Naive thymus-derived CD4-positive, alpha-beta T cell (primary cell): ENCODE results near the gene NR2C2AP. TPM values are rescaled to one million over a fixed set of nuclear protein-coding genes. Genes with fewer than 3 reads are reported as not detected.

Experiments
- ATAC-seq: fragments of 150-1000 bp; cut with Tn5 transposase; 2 replicates; pipeline ENCODE4 v1.10.0; 2021; ENCODE audit warnings: mild to moderate bottlenecking, moderate library complexity
- CTCF ChIA-PET: fragments of 350-600 bp; sonication (Branson Sonifier 250); formaldehyde crosslinking; loops from one replicate; lab custom pipeline; 2021; ENCODE audit warnings: antibody characterized with exemption; lab: Charles Lee
- POLR2A ChIA-PET: fragments of 350-600 bp; sonication (Branson Sonifier 250); formaldehyde crosslinking; loops from one replicate; lab custom pipeline; 2021; ENCODE audit warnings: antibody characterized with exemption, inconsistent platforms; lab: Charles Lee
- DNase-seq, 9 donors: peaks; one replicate each; pipeline versions ENCODE4 v3.0.0 to v3.0.0-alpha.2; 2020 to 2022; ENCODE audit warnings: mixed read lengths in 1 of 9
- H3K27ac ChIP-seq: one replicate; pipeline ENCODE4 v1.7.0; 2013; ENCODE audit warnings: mild to moderate bottlenecking, low read depth, low read length, moderate library complexity
- H3K27me3 ChIP-seq, 2 donors: one replicate each; pipeline ENCODE4 v1.7.0; 2013; ENCODE audit warnings: low read length in 2 of 2, mild to moderate bottlenecking in 2 of 2, moderate library complexity in 2 of 2; ENCODE audit not compliant: control insufficient read depth in 2 of 2, insufficient read depth in 2 of 2
- H3K36me3 ChIP-seq, 3 experiments: 1 replicate in 2 of 3; 2 replicates in 1 of 3; pipeline ENCODE4 v1.7.0; 2013; ENCODE audit warnings: low read length in 3 of 3, mild to moderate bottlenecking in 3 of 3, moderate library complexity in 1 of 3; ENCODE audit not compliant: insufficient read depth in 3 of 3, control insufficient read depth in 2 of 3
- H3K4me1 ChIP-seq, 2 donors: one replicate each; pipeline ENCODE4 v1.7.0; 2013; ENCODE audit warnings: low read length in 2 of 2, mild to moderate bottlenecking in 2 of 2, moderate library complexity in 1 of 2; ENCODE audit not compliant: control insufficient read depth in 2 of 2, insufficient read depth in 2 of 2
- H3K4me3 ChIP-seq: 2 replicates; pipeline ENCODE4 v1.7.0; 2013; ENCODE audit warnings: mild to moderate bottlenecking, low read length
- H3K9me3 ChIP-seq, 3 experiments: 1 replicate in 2 of 3; 2 replicates in 1 of 3; pipeline ENCODE4 v1.7.0; 2013; ENCODE audit warnings: low read length in 3 of 3; ENCODE audit not compliant: control insufficient read depth in 2 of 3
- H3K27ac Mint-ChIP-seq, 9 donors: one replicate each; pipeline ENCODE4 v1.8.0; 2020 to 2022; ENCODE audit warnings: mixed read lengths in 9 of 9, mild to moderate bottlenecking in 8 of 9, moderate library complexity in 5 of 9, inconsistent platforms in 2 of 9
- H3K27me3 Mint-ChIP-seq, 5 donors: one replicate each; pipeline ENCODE4 v1.8.0; 2021 to 2022; ENCODE audit warnings: mixed read lengths in 5 of 5, mild to moderate bottlenecking in 1 of 5
- H3K36me3 Mint-ChIP-seq, 5 donors: one replicate each; pipeline ENCODE4 v1.8.0; 2020 to 2022; ENCODE audit warnings: mixed read lengths in 5 of 5, mild to moderate bottlenecking in 3 of 5, inconsistent platforms in 1 of 5
- H3K4me1 Mint-ChIP-seq, 7 donors: one replicate each; pipeline ENCODE4 v1.8.0; 2020 to 2022; ENCODE audit warnings: mixed read lengths in 7 of 7, mild to moderate bottlenecking in 3 of 7, inconsistent platforms in 1 of 7
- H3K4me3 Mint-ChIP-seq, 10 donors: one replicate each; pipeline ENCODE4 v1.8.0; 2020 to 2022; ENCODE audit warnings: mild to moderate bottlenecking in 10 of 10, mixed read lengths in 10 of 10, moderate library complexity in 6 of 10, inconsistent platforms in 2 of 10
- H3K9me3 Mint-ChIP-seq, 11 donors: one replicate each; pipeline ENCODE4 v1.8.0; 2020 to 2022; ENCODE audit warnings: mixed read lengths in 11 of 11, mild to moderate bottlenecking in 4 of 11, inconsistent platforms in 1 of 11, moderate library complexity in 1 of 11
- intact Hi-C, 2 donors: fragments of 100-400 bp; cut with micrococcal nuclease; formaldehyde crosslinking; loops; one replicate each; pipeline ENCODE4 v1.15.1; 2023
- polyA plus RNA-seq, 2 donors: library from polyadenylated mRNA; unstranded; fragments of 300-500 nt; fragmentation: Illumina TruSeq; gene quantifications; one replicate each; pipeline ENCODE4 v1.2.3, GENCODE V29; 2021
- total RNA-seq, 6 experiments: library from RNA in 5 of 6; stranded (reverse) in 5 of 6; gene quantifications; 1 replicate in 5 of 6; 2 replicates in 1 of 6; pipeline ENCODE4 v1.2.3 and lab custom pipeline; 2021 to 2026

The NR2C2AP gene
- total and polyA plus RNA-seq, 7 experiments from 2014 or later = 13.8 to 37.7 (median 28.7) TPM

- H3K9me3 ChIP-seq = no peaks in the 10 kb centered on the region
- H3K4me3 ChIP-seq = no peak overlapping the region
- intact Hi-C loops = no loop called here
- H3K36me3 ChIP-seq = no peaks in the 10 kb centered on the region
- peaks cover 0 to 3% (median 0%) of the 10 kb centered on the region in 5 donors for H3K36me3 Mint-ChIP-seq
- peaks cover 0 to 1% (median 0%) of the 10 kb centered on the region in 11 donors for H3K9me3 Mint-ChIP-seq
- CTCF ChIA-PET = interaction anchor here (0.6 kb wide), 1 partner anchor 326 kb away, joined by 3 read pairs; no protein-coding TSS in a partner anchor
- DNase-seq = no peak
- H3K27me3 Mint-ChIP-seq = peaks cover 0 to 3% (median 0%) of the 10 kb centered on the region in 5 donors
- H3K27me3 ChIP-seq = no peaks in the 10 kb centered on the region
- H3K4me1 ChIP-seq = peaks cover 0 to 8% of the 10 kb centered on the region in 2 donors
- no peak overlapping the region for H3K4me3 Mint-ChIP-seq
- POLR2A ChIA-PET = no interaction called here
- ATAC-seq = no peak
- H3K27ac ChIP-seq = no peak overlapping the region
- H3K27ac Mint-ChIP-seq = no peak overlapping the region
- peaks cover 8 to 21% (median 11%) of the 10 kb centered on the region in 7 donors for H3K4me1 Mint-ChIP-seq
Observed at GRCh38 chr19:19165396-19165795, 37.8 kb downstream of the NR2C2AP start.

DNA sequence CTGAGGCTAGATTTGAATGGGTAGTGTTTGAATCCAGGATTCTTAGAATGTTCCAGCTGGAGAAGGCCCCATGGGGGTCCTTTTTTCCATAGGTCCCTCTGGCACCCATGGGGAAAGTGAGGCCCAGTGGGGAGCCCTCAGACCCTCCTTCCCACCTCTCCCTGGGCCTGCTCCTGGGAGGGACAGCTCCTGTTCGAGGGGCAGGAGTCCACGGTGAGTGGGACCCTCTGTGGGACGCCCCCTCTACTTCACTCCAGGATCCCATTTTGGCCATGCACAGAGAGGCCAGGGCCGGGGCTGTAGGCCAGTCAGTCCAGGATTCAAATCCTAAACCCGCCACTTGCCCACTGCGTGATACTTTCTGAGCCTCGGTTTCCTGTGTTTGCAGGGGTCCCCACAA is 40.7 kb downstream of the NR2C2AP start:
- H3K4me3 Mint-ChIP-seq = no peak overlapping the region
- intact Hi-C loops = no loop called here
- no peak for ATAC-seq
- H3K27me3 Mint-ChIP-seq = no peaks in the 10 kb centered on the region
- Histone ChIP-seq H3K27me3 (no peaks in the 10 kb centered on the region), H3K9me3 (no peaks in the 10 kb centered on the region), H3K4me3 (no peak overlapping the region), H3K27ac (no peak overlapping the region), H3K36me3 (peaks cover 0 to 3% (median 0%) of the 10 kb centered on the region in 3 experiments), H3K4me1 (no peaks in the 10 kb centered on the region)
- H3K9me3 Mint-ChIP-seq = peaks cover 0 to 1% (median 0%) of the 10 kb centered on the region in 11 donors
- H3K27ac Mint-ChIP-seq = no peak overlapping the region
- DNase-seq = no peak
- CTCF ChIA-PET = no interaction called here
- peaks cover 0 to 7% (median 2%) of the 10 kb centered on the region in 7 donors for H3K4me1 Mint-ChIP-seq
- POLR2A ChIA-PET = no interaction called here
- peaks cover 0 to 6% (median 0%) of the 10 kb centered on the region in 5 donors for H3K36me3 Mint-ChIP-seq

- CTCF ChIA-PET = no interaction called here
- Mint-ChIP-seq H3K4me1 (peaks cover 0 to 7% (median 2%) of the 10 kb centered on the region in 7 donors), H3K36me3 (peaks cover 4 to 23% (median 10%) of the 10 kb centered on the region in 5 donors), H3K9me3 (peaks cover 0 to 5% (median 0%) of the 10 kb centered on the region in 11 donors), H3K4me3 (no peak overlapping the region), H3K27me3 (no peaks in the 10 kb centered on the region), H3K27ac (no peak overlapping the region)
- H3K9me3 ChIP-seq = no peaks in the 10 kb centered on the region
- no peak overlapping the region for H3K4me3 ChIP-seq
- H3K27ac ChIP-seq = no peak overlapping the region
- intact Hi-C loops = no loop called here
- ATAC-seq = no peak
- H3K36me3 ChIP-seq = peaks cover 0 to 14% (median 3%) of the 10 kb centered on the region in 3 experiments
- no peaks in the 10 kb centered on the region for H3K27me3 ChIP-seq
- POLR2A ChIA-PET = interaction anchor here (0.6 kb wide), 1 partner anchor 90 kb away, joined by 3 read pairs; no protein-coding TSS in a partner anchor
- DNase-seq = no peak
- no peaks in the 10 kb centered on the region for H3K4me1 ChIP-seq
Observed at GRCh38 chr19:19160461-19161035, 42.7 kb downstream of the NR2C2AP start.

DNA sequence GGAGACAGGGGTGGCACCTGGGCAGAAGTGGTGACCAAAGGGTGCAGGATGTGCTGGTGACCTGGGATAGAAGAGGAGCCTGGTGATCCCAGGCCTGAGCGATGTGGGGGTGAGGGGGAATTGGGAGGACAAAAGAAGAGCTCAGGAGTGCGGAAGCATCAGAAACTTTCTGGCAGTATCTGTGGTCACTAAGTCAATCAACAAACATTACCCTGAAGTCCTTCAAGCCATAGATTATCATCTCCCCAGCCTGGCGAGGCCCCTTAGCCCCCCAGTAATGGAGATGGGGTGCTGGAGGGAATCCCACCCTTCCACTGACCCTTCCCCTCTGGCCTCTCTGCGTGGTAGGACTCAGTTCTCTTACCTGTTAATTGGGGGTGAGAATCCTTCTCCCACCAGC is 43.7 kb downstream of the NR2C2AP start:
- DNase-seq (no peak), ATAC-seq (no peak)
- H3K4me1 Mint-ChIP-seq = peaks cover 0 to 7% (median under 1%) of the 10 kb centered on the region in 7 donors
- CTCF ChIA-PET = no interaction called here
- Histone ChIP-seq H3K36me3 (peaks cover 0 to 19% (median 3%) of the 10 kb centered on the region in 3 experiments), H3K4me1 (no peaks in the 10 kb centered on the region), H3K27me3 (no peaks in the 10 kb centered on the region), H3K9me3 (no peaks in the 10 kb centered on the region), H3K27ac (no peak overlapping the region), H3K4me3 (no peak overlapping the region)
- H3K4me3 Mint-ChIP-seq = no peak overlapping the region
- no peak overlapping the region for H3K27ac Mint-ChIP-seq
- intact Hi-C loops = no loop called here
- peaks cover 4 to 28% (median 12%) of the 10 kb centered on the region in 5 donors for H3K36me3 Mint-ChIP-seq
- H3K9me3 Mint-ChIP-seq = peaks cover 0 to 5% (median 0%) of the 10 kb centered on the region in 11 donors
- no peaks in the 10 kb centered on the region for H3K27me3 Mint-ChIP-seq
- POLR2A ChIA-PET = no interaction called here

GRCh38 chr19:19157808-19158207 is 45.4 kb downstream of the NR2C2AP start:
- Mint-ChIP-seq H3K4me3 (no peak overlapping the region), H3K9me3 (peaks cover 0 to 5% (median 0%) of the 10 kb centered on the region in 11 donors), H3K36me3 (peaks cover 4 to 30% (median 12%) of the 10 kb centered on the region in 5 donors), H3K4me1 (peaks cover 0 to 7% (median 2%) of the 10 kb centered on the region in 7 donors), H3K27ac (no peak overlapping the region), H3K27me3 (no peaks in the 10 kb centered on the region)
- Histone ChIP-seq H3K27ac (no peak overlapping the region), H3K27me3 (no peaks in the 10 kb centered on the region), H3K9me3 (no peaks in the 10 kb centered on the region), H3K4me1 (no peaks in the 10 kb centered on the region), H3K4me3 (no peak overlapping the region), H3K36me3 (peaks cover 0 to 19% (median 3%) of the 10 kb centered on the region in 3 experiments)
- CTCF ChIA-PET = interaction anchor here (1.0 to 1.3 kb wide), 3 partner anchors 9 to 15 kb away, joined by 3 read pairs; no protein-coding TSS in a partner anchor
- intact Hi-C loops = no loop called here
- POLR2A ChIA-PET = interaction anchor here (0.7 kb wide), 1 partner anchor 1602 kb away, joined by 3 read pairs; no protein-coding TSS in a partner anchor
- DNase-seq (no peak), ATAC-seq (no peak)

- Histone ChIP-seq H3K4me3 (no peak overlapping the region), H3K36me3 (peaks cover 0 to 19% (median 3%) of the 10 kb centered on the region in 3 experiments), H3K4me1 (no peaks in the 10 kb centered on the region), H3K9me3 (no peaks in the 10 kb centered on the region), H3K27ac (no peak overlapping the region), H3K27me3 (no peaks in the 10 kb centered on the region)
- DNase-seq (no peak), ATAC-seq (no peak)
- Mint-ChIP-seq H3K36me3 (peaks cover 4 to 30% (median 12%) of the 10 kb centered on the region in 5 donors), H3K9me3 (peaks cover 0 to 5% (median 0%) of the 10 kb centered on the region in 11 donors), H3K4me3 (no peak overlapping the region), H3K27me3 (no peaks in the 10 kb centered on the region), H3K27ac (peak overlapping the region in 2 of 9 donors; percentile 45 to 67), H3K4me1 (peaks cover 0 to 2% (median 0%) of the 10 kb centered on the region in 7 donors)
- ChIA-PET CTCF (interaction anchor here (1.2 kb wide), 1 partner anchor 10 kb away, joined by 3 read pairs; no protein-coding TSS in a partner anchor), POLR2A (interaction anchor here (0.6 kb wide), 1 partner anchor 595 kb away, joined by 3 read pairs; no protein-coding TSS in a partner anchor)
- intact Hi-C loops = no loop called here
Observed at GRCh38 chr19:19155495-19156219, 47.6 kb downstream of the NR2C2AP start.
